Suprapubic skin (tissue), 4 donors: ENCODE data around the gene CKM.

Experiments
- CTCF ChIP-seq, 2 donors: fragments of 200-600 bp in 1 of 2; fragments of 450-650 bp in 1 of 2; sonication (generic) in 1 of 2; IDR thresholded peaks; one replicate each; pipeline ENCODE4 v1.5.1; 2016 to 2019; ENCODE audit warnings: antibody characterized with exemption in 2 of 2, mild to moderate bottlenecking in 1 of 2, moderate library complexity in 1 of 2
- POLR2A ChIP-seq, 2 donors: fragments of 450-650 bp; IDR thresholded peaks; one replicate each; pipeline ENCODE4 v1.6.1; 2017; ENCODE audit warnings: antibody characterized with exemption in 2 of 2, mild to moderate bottlenecking in 2 of 2, moderate library complexity in 2 of 2
- POLR2AphosphoS5 ChIP-seq, 3 donors: sonication (generic); formaldehyde crosslinking; IDR thresholded peaks; one replicate each; pipeline ENCODE4 v1.6.1; 2017; ENCODE audit warnings: antibody characterized with exemption in 3 of 3

GRCh38 chr19:45256836-45257235 is 65.8 kb downstream of the CKM start:
- no peak for TF ChIP-seq CTCF (IDR thresholded peaks at IDR 0.05)
- no peak for TF ChIP-seq POLR2AphosphoS5 (IDR thresholded peaks at IDR 0.05)
- TF ChIP-seq POLR2A (IDR thresholded peaks at IDR 0.05), result no peak
